HG03280 (cell line): Measurements from ENCODE around the gene TIAM2.

Source experiments
- ATAC-seq: cut with Tn5 transposase; IDR thresholded peaks from one replicate; pipeline ENCODE4 v1.9.1; 2021; ENCODE audit warnings: mild to moderate bottlenecking, moderate library complexity; ENCODE audit not compliant: unreplicated experiment

The TIAM2 gene

DNA sequence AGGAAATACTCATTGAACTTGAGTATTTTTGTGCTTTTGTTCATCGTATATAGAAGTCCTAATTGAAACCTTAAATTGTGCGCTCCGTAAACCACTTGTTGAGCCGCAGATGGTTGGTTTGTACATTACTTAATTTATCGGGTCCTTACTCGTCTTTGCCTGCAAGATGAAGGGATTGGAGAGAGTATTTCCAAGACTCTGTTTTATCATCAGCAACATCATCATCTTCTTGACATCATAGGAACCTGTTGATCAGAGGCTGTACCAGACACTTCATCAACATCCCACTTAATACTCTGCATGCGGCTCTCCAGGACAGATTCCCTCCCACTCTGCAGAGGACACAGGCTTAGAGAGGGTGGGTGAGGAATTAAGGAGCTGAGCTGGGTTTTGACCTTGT lies 28.6 kb downstream of the TIAM2 start:
- ATAC-seq: no peak

DNA sequence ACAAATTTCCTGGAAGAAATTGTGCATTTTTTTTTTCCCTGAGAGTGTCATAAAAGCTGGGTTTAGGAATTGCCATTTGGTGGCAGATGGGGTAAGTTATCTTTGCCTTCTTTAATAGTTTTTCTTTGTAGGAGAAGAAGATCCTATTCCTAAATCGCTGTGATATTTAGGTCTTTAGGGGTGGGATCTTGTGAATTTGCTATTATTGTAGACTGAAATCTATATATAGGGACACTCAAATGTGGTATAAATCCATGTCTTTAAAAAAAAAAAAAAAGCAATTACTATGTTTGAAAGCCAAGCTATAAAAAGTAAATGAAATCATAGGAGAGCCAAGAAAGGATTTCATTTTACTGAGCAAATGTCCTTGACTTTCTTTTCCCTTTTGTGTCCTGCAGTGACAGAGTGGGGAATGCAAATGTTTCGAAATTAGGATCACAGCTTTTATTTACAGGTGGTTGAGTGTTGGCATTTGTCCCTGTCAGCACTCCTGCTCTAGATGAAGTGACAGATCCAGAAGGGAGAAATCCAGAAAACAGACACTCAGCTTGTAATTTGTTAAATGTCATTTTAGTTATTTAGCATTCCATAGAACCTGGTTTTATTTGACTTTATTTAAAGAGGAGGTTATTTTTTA lies 29.4 kb downstream of the TIAM2 start:
- ATAC-seq: no peak

DNA sequence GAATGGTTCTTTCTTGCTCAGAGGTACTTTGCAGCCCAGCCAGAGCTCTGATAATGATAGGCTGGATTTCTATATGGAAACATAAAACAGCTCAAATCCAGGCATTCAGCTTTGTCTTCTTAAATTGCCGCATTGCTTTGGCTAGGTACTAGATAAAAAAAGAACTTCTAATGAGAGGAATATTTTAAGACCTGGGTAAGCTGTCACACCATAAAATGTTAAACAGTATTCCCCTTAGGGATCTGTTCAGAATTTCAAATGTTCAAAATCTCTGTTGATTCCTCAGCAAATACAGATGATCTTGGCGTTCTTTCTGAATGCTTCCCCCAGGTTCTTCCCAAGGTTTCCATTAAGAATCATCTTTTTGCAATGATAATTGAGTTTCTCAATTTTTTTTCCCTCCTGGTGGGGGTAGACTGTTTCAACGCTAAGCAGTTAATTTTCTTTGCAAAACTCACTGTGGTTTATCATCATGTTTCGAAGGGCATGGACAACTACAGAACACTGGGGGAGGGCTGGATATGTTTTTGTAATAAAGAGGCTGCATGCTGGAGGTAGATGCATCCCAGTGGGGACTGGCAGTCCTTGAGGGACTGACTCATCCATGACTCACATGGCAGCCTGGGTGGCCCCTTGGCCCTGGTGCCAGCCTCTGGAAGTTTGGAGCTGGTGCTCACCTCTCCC lies 31.0 kb downstream of the TIAM2 start:
- ATAC-seq: no peak

DNA sequence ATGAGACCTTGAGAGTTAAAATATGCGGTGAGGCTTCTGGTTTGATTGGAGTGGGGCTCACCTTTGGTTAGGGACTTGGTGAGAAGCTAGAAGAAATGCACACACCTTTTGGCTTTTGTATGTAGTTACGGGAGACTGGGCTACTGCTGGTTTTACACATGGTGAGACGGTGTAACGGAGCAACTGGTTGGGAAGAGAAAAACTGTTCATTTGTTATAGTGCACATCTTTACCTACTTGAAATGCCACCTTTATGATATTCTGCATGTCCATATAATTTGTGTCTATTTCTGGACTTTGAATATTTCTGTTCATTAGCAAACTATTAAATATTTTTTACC lies 31.6 kb downstream of the TIAM2 start:
- ATAC-seq: no peak

DNA sequence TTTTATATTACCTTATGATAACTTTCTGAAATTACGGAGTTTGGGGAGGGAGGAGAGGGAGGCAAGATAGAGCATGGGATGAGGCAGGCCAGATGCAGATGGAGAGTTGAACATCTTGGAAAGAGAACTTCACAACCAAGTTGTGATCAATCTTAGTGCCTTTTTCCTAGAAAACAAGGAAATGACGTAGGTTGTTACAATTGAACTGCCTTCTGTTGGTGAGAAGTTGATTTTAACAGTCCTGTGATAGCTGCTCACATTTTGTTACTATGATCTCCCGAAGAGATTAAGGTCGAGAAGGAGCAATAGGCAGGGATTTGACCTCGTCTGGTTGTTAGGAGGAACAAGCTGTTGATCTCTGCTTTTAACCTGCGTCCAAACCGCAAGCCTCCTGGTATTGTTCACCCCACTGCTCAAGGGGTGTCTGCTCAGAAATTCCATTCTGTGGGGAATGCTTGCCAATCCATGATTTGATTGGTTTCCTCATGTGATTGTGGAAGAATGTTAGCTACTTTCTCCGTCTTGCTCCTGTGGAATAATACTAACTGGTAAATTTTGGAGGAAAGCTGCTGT lies 35.1 kb downstream of the TIAM2 start:
- no peak for ATAC-seq

DNA sequence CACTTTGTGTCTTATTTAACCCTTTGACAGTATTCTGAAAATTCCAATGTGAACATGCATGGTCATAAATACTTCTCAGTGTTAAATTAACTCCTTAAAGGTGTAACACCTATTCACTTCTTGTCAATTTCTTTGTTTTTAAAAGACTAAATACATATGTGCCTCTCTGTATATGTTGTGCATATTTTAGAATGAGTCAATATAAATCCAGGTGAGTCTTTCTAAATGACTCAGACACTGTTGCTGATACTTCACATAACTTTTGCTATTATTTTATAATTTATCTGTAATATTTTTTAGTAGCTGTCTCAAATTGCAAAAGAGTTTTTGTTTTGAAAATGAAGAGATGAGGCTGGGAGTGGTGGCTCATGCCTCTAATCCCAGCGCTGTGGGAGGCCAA lies 36.0 kb downstream of the TIAM2 start:
- ATAC-seq: no peak

DNA sequence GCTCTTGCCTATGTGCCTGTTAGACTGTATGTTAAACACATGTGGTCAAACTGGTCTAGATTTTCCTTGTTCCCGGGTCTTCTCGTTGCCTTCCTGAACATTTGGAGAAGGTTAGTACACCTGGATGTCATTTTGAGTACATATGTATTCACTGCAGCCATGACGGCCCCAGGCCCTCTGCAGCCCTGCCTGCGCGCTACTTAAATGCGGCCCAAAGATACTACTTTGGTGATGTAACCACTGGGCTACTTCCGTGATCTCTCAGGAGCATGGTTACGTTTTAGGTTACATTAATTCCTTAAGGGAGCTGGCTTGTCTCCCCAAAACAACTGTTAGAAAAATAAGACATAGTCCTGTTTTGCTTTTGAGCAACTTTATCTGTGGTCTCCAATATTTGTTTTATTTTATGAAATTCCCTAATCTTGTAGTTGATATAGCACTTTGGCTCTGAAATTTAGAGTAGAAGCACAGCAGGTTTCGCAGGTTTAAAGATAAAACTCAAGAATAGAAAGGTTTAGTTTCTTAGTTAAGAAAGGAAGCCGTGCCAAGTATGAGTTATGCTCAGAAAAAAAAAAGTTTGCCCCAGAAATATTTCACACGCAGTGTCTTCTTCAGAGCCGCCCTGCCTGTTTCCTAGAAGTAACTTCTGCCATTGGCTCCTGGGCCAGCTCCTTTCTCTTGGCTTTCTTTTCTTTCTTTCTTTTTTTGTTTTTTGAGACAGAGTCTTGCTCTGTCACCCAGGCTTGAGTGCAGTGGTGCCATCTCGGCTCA lies 38.1 kb downstream of the TIAM2 start:
- ATAC-seq: no peak

GRCh38 chr6:155036907-155037306 lies 41.8 kb downstream of the TIAM2 start:
- ATAC-seq: no peak

DNA sequence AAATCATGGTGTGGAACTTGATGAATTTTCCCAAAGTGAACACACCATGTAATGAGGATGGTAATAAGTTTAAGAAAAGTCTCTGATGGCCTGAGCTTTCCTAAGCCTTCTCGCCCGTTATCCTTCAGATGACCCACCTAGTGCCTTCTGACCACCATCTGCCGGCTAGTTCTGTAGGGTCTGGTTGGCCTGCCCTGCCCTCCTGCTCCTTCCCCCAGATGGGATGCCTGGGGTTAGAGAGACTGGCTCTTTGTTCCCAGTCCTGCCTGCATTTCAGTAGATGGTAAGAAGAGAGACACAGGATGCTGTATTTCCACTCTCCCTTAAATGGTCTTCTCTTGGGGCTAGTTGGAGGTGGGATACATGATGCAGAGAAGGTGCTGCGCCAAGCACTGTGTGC lies 43.0 kb downstream of the TIAM2 start:
- ATAC-seq: no peak

- ATAC-seq: no peak
Observed at GRCh38 chr6:155038527-155038926, 43.4 kb downstream of the TIAM2 start.

GRCh38 chr6:155039618-155040017 lies 44.5 kb downstream of the TIAM2 start:
- ATAC-seq: no peak

- ATAC-seq: no peak
Observed at GRCh38 chr6:155040154-155040553, 45.0 kb downstream of the TIAM2 start.

DNA sequence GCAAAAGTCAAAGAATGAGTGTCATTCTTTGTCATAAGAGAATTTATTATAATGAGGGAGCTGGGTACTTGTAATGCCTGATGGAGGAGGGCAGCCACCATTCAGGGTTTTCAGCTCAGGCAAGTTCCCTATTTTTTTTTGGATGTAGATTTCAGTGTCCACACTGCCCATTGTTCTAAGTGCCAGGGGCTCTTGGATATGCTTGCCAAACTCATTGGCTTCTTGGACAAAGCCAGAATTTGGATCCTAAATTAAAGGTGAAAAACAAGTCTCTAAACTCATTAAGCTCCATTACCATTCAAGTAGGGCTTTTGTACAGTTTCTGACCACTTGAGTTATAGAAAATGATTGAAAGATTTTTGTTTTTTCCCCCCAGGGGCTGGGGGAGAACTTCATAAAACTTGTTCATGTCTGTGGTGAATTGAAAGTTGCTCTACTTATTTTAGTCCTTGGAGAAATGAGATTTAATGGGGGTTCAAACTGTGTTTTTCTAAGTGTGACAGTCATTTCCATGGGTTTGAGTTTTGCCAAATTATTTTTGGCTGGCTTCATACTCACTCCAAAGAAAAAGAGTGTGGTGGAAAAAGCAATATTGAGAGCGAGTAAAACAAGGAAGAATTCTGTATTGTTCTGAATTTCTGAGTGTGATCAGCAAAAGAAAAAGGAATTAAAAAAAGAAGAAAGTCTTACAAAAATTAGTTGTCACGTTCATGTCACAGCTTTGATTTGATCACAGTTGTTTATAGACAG lies 46.0 kb downstream of the TIAM2 start:
- no peak for ATAC-seq

DNA sequence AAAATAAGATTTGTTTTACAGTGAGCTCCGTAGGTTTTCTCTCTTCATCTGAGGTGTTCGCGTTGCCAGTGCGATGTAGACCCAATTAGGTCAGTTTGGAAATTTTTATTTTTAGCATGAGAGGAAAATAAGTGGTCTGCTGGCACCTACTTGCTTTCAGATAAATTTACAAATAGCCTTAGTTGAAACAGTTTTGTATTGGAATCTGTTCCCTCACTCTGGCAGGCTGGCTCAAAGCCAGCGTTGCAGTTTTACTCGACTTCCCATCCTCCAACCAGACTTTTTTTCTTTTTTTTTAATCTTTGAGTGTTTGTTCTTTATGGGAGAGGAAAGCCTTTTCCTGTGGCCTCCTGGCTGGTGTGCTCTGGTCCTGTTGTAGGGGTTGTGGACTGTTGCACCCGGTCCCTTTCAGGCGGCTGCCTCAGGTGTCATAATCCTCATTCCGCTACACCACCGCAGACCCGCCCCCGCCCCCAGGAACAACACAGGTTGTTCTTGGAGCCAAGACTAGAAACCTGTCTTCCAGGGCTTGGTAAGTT lies 46.7 kb downstream of the TIAM2 start:
- no peak for ATAC-seq

GRCh38 chr6:155042983-155043382 lies 47.9 kb downstream of the TIAM2 start:
- no peak for ATAC-seq

DNA sequence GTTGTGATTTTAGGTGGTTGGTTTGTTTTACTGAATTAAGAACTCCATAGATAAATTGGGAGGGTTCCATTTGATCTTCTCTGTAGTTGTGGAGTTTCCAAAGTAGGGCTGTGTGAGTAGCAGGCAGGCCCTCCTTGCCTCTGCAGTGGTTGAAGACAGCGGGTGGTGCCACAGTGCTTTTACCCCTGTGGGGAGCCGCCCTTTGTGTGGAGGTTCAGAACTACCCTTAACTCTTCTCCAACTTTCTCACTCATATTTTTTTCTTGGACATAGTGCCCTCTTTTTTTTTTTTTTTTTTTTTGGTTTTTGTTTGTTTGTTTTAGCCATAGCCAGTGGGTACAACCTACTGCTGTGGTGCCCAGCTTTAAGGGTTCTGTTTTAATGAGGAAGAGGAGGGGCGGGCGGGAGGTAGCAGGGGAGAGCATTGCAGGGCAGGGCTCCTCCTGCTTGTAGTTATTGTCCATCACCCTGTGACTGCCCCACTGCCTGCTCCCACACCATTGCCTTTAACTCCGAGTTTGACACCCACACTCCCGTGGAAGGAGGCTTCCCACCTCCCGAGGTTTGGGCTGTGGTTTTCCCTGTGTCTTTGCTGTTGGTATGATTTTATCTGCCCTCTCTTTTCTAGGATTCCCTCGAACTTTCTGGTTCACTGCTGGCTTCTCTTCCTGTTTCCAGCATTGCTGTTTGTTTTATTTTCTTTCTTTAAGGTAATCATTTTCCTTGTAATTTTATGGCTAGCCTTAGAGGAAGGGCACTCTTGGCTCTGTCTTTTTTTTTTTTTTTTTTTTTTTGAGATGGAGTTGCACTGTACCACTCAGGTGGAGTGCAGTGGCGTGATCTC lies 50.7 kb downstream of the TIAM2 start:
- no peak for ATAC-seq

GRCh38 chr6:155047523-155047922 lies 52.4 kb downstream of the TIAM2 start:
- ATAC-seq: no peak

GRCh38 chr6:155050311-155050710 lies 55.2 kb downstream of the TIAM2 start:
- peak; percentile 69 for ATAC-seq

GRCh38 chr6:155054491-155055250 lies 59.6 kb downstream of the TIAM2 start:
- no peak for ATAC-seq
